Gastroesophageal sphincter (tissue), 3 donors: ENCODE results near the gene LCP1.

ENCODE experiments used
- POLR2A ChIP-seq, 2 donors: fragments of 450-650 bp; IDR thresholded peaks; one replicate each; pipeline ENCODE4 v1.6.1; 2017; ENCODE audit warnings: antibody characterized with exemption in 2 of 2, mild to moderate bottlenecking in 2 of 2, moderate library complexity in 1 of 2
- TF ChIP-seq, protein P1 (sequence below), 4 experiments: fragments of 200-600 bp in 2 of 4; fragments of 450-650 bp in 2 of 4; sonication (generic) in 1 of 4; IDR thresholded peaks; one replicate each; pipeline ENCODE4 v1.5.1; 2017 to 2019; ENCODE audit warnings: antibody characterized with exemption in 4 of 4, mild to moderate bottlenecking in 2 of 4, moderate library complexity in 2 of 4

DNA sequence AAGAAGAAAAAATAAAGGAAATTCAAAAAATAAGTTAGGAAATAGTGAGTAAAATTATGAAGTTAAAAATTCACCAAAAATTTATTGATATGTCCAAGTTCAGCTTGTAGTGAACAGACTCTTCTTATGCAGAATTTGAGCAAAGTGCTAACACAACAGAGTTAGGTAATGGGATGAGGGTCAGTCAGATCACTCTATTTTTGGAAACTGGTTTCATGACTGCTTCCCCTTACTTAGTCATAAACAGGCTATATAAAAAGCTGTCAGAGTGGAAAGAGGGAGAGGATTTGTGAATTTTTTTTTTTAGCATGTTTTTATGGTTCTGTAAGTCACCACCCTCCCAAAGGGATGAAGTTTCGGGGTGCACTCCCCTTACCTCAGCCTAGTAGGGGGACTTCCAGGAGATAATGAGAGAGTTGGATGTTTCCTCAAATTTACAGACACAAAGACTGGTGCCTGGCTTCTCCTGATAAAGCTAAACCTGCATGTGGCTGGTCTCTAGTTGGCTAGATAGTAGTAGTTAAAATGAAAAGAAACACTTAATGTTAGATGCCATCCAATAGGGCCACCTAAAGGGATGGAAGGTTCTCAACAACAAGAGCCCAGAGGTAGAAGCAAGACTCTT, 81.7 kb downstream of the LCP1 start:
- no peak for TF ChIP-seq POLR2A (IDR thresholded peaks at IDR 0.05)
- TF ChIP-seq, protein P1, sequence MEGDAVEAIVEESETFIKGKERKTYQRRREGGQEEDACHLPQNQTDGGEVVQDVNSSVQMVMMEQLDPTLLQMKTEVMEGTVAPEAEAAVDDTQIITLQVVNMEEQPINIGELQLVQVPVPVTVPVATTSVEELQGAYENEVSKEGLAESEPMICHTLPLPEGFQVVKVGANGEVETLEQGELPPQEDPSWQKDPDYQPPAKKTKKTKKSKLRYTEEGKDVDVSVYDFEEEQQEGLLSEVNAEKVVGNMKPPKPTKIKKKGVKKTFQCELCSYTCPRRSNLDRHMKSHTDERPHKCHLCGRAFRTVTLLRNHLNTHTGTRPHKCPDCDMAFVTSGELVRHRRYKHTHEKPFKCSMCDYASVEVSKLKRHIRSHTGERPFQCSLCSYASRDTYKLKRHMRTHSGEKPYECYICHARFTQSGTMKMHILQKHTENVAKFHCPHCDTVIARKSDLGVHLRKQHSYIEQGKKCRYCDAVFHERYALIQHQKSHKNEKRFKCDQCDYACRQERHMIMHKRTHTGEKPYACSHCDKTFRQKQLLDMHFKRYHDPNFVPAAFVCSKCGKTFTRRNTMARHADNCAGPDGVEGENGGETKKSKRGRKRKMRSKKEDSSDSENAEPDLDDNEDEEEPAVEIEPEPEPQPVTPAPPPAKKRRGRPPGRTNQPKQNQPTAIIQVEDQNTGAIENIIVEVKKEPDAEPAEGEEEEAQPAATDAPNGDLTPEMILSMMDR (IDR thresholded peaks at IDR 0.05): no peak
